Neuron (in vitro differentiated cells): ENCODE measurements around the gene TMSB10.
"Not testable (repeated sequence)": the region's sequence is repeated elsewhere in the genome, so short reads cannot be mapped to it uniquely, and the experiment has no call there.

Source experiments
- H2AFZ ChIP-seq: one replicate; pipeline ENCODE4 v1.6.1; 2013; ENCODE audit warnings: low read depth, mild to moderate bottlenecking, inconsistent platforms, low read length, moderate library complexity
- H3K27me3 ChIP-seq: one replicate; pipeline ENCODE4 v1.6.1; 2013; ENCODE audit warnings: low read length; ENCODE audit not compliant: insufficient read depth
- H3K36me3 ChIP-seq: one replicate; pipeline ENCODE4 v1.6.1; 2013; ENCODE audit warnings: low read length; ENCODE audit not compliant: insufficient read depth
- H3K4me1 ChIP-seq: one replicate; pipeline ENCODE4 v1.6.1; 2013; ENCODE audit warnings: low read length; ENCODE audit not compliant: insufficient read depth
- H3K4me3 ChIP-seq: 2 replicates; pipeline ENCODE4 v1.5.1; 2013; ENCODE audit warnings: mild to moderate bottlenecking, low read length, moderate library complexity
- H3K9me3 ChIP-seq: one replicate; pipeline ENCODE4 v1.6.1; 2013; ENCODE audit warnings: low read length

The TMSB10 gene

GRCh38 chr2:84905181-84906107 lies at the start of gene TMSB10:
TMSB10 (plus strand) TSS chr2:84905656.
- peaks cover 9% of the 10 kb centered on the region for H3K9me3 ChIP-seq
- peaks cover 11% of the 10 kb centered on the region for H3K36me3 ChIP-seq
- peak within 1 kb of the TSS; percentile 87 for H3K4me3 ChIP-seq
- H2AFZ ChIP-seq, result peak within 1 kb of the TSS; percentile 61
- no peaks in the 10 kb centered on the region for H3K27me3 ChIP-seq
- H3K4me1 ChIP-seq, result peaks cover 30% of the 10 kb centered on the region

GRCh38 chr2:84855731-84856130 lies 49.7 kb upstream of the TMSB10 start:
- H3K27me3 ChIP-seq, result peaks cover 6% of the 10 kb centered on the region

GRCh38 chr2:84856787-84857186 lies 48.7 kb upstream of the TMSB10 start:
- Histone ChIP-seq H3K4me3 (no peak overlapping the region), H3K4me1 (peaks cover 14% of the 10 kb centered on the region), H3K9me3 (no peaks in the 10 kb centered on the region), H3K27me3 (peaks cover 9% of the 10 kb centered on the region), H3K36me3 (no peaks in the 10 kb centered on the region), H2AFZ (no peak overlapping the region)

More at GRCh38 chr2:84855731-84856130, 49.7 kb upstream of the TMSB10 start:
- Histone ChIP-seq H3K4me3 (no peak overlapping the region), H3K9me3 (no peaks in the 10 kb centered on the region), H2AFZ (no peak overlapping the region), H3K4me1 (peaks cover 14% of the 10 kb centered on the region), H3K36me3 (no peaks in the 10 kb centered on the region)

GRCh38 chr2:84857566-84857965 lies 47.9 kb upstream of the TMSB10 start:
- Histone ChIP-seq H3K4me1 (peaks cover 14% of the 10 kb centered on the region), H3K9me3 (no peaks in the 10 kb centered on the region), H2AFZ (no peak overlapping the region), H3K36me3 (no peaks in the 10 kb centered on the region), H3K27me3 (peaks cover 9% of the 10 kb centered on the region), H3K4me3 (no peak overlapping the region)

GRCh38 chr2:84858123-84858522 lies 47.3 kb upstream of the TMSB10 start:
- Histone ChIP-seq H3K4me1 (peaks cover 14% of the 10 kb centered on the region), H3K27me3 (peaks cover 9% of the 10 kb centered on the region), H3K36me3 (no peaks in the 10 kb centered on the region), H2AFZ (no peak overlapping the region), H3K9me3 (no peaks in the 10 kb centered on the region), H3K4me3 (no peak overlapping the region)

GRCh38 chr2:84858937-84859336 lies 46.5 kb upstream of the TMSB10 start:
- no peaks in the 10 kb centered on the region for H3K9me3 ChIP-seq
- no peak overlapping the region for H2AFZ ChIP-seq
- no peaks in the 10 kb centered on the region for H3K36me3 ChIP-seq
- H3K27me3 ChIP-seq, result peaks cover 9% of the 10 kb centered on the region
- peaks cover 14% of the 10 kb centered on the region for H3K4me1 ChIP-seq
- no peak overlapping the region for H3K4me3 ChIP-seq

- H3K27me3 ChIP-seq, result peaks cover 9% of the 10 kb centered on the region
- no peaks in the 10 kb centered on the region for H3K4me1 ChIP-seq
- H3K36me3 ChIP-seq, result no peaks in the 10 kb centered on the region
- H3K4me3 ChIP-seq, result no peak overlapping the region
- no peak overlapping the region for H2AFZ ChIP-seq
- no peaks in the 10 kb centered on the region for H3K9me3 ChIP-seq
Measured at GRCh38 chr2:84861539-84861938, 43.9 kb upstream of the TMSB10 start.

GRCh38 chr2:84862006-84862405 lies 43.5 kb upstream of the TMSB10 start:
- no peak overlapping the region for H2AFZ ChIP-seq
- H3K27me3 ChIP-seq, result peaks cover 9% of the 10 kb centered on the region
- H3K4me3 ChIP-seq, result no peak overlapping the region
- no peaks in the 10 kb centered on the region for H3K9me3 ChIP-seq
- no peaks in the 10 kb centered on the region for H3K36me3 ChIP-seq
- H3K4me1 ChIP-seq, result no peaks in the 10 kb centered on the region

- no peaks in the 10 kb centered on the region for H3K36me3 ChIP-seq
- H3K9me3 ChIP-seq, result no peaks in the 10 kb centered on the region
- H3K4me1 ChIP-seq, result no peaks in the 10 kb centered on the region
- no peak overlapping the region for H2AFZ ChIP-seq
- H3K4me3 ChIP-seq, result no peak overlapping the region
- peaks cover 10% of the 10 kb centered on the region for H3K27me3 ChIP-seq
Measured at GRCh38 chr2:84865181-84865783, 40.2 kb upstream of the TMSB10 start.

- no peak overlapping the region for H3K4me3 ChIP-seq
- no peaks in the 10 kb centered on the region for H3K9me3 ChIP-seq
- no peaks in the 10 kb centered on the region for H3K4me1 ChIP-seq
Measured at GRCh38 chr2:84866122-84866521, 39.3 kb upstream of the TMSB10 start.

GRCh38 chr2:84868327-84868726 lies 37.1 kb upstream of the TMSB10 start:
- H3K36me3 ChIP-seq, H3K4me3 ChIP-seq, H3K27me3 ChIP-seq, H3K4me1 ChIP-seq, H3K9me3 ChIP-seq, H2AFZ ChIP-seq: not testable (repeated sequence)

More at GRCh38 chr2:84866122-84866521, 39.3 kb upstream of the TMSB10 start:
- Histone ChIP-seq H3K27me3 (peaks cover 3% of the 10 kb centered on the region), H2AFZ (no peak overlapping the region), H3K36me3 (no peaks in the 10 kb centered on the region)

GRCh38 chr2:84870306-84870705 lies 35.1 kb upstream of the TMSB10 start:
- Histone ChIP-seq H2AFZ (no peak overlapping the region), H3K36me3 (no peaks in the 10 kb centered on the region), H3K4me3 (no peak overlapping the region), H3K4me1 (no peaks in the 10 kb centered on the region), H3K27me3 (peaks cover 6% of the 10 kb centered on the region), H3K9me3 (no peaks in the 10 kb centered on the region)

- H3K36me3 ChIP-seq, H3K4me3 ChIP-seq, H3K9me3 ChIP-seq, H3K4me1 ChIP-seq, H2AFZ ChIP-seq: not testable (repeated sequence)
- H3K27me3 ChIP-seq, result peaks cover 18% of the 10 kb centered on the region
Measured at GRCh38 chr2:84872691-84873090, 32.8 kb upstream of the TMSB10 start.
